Gastroesophageal sphincter (tissue), 3 donors: ENCODE measurements around the gene WIPF2.

Experiments
- CTCF ChIP-seq, 4 experiments: fragments of 200-600 bp in 2 of 4; fragments of 450-650 bp in 2 of 4; sonication (generic) in 1 of 4; IDR thresholded peaks; one replicate each; pipeline ENCODE4 v1.5.1; 2017 to 2019; ENCODE audit warnings: antibody characterized with exemption in 4 of 4, mild to moderate bottlenecking in 2 of 4, moderate library complexity in 2 of 4
- EP300 ChIP-seq: sonication (generic); formaldehyde crosslinking; IDR thresholded peaks from one replicate; pipeline ENCODE4 v1.6.1; 2017; ENCODE audit warnings: antibody characterized with exemption, mild to moderate bottlenecking
- POLR2A ChIP-seq, 2 donors: fragments of 450-650 bp; IDR thresholded peaks; one replicate each; pipeline ENCODE4 v1.6.1; 2017; ENCODE audit warnings: antibody characterized with exemption in 2 of 2, mild to moderate bottlenecking in 2 of 2, moderate library complexity in 1 of 2
- POLR2AphosphoS5 ChIP-seq: sonication (generic); formaldehyde crosslinking; IDR thresholded peaks from one replicate; pipeline ENCODE4 v1.6.1; 2017; ENCODE audit warnings: antibody characterized with exemption

GRCh38 chr17:40278414-40278813 lies 59.3 kb downstream of the WIPF2 start:
- TF ChIP-seq CTCF (IDR thresholded peaks at IDR 0.05) (no peak), EP300 (no peak), POLR2A (IDR thresholded peaks at IDR 0.05) (no peak), POLR2AphosphoS5 (no peak)
